HG03571 (cell line): ENCODE data around the gene NCKAP5L.
"Not testable (repeated sequence)": the region's sequence is repeated elsewhere in the genome, so short reads cannot be mapped to it uniquely, and the experiment has no call there.

ENCODE experiments used
- ATAC-seq: cut with Tn5 transposase; IDR thresholded peaks from one replicate; pipeline ENCODE4 v1.9.1; 2021; ENCODE audit not compliant: unreplicated experiment

Gene NCKAP5L

GRCh38 chr12:49828133-49829091 is at the start of gene NCKAP5L:
Gene NCKAP5L, minus strand, starts transcription at chr12:49828413. Its CDS starts 24,369 bp downstream, at chr12:49804044.
- ATAC-seq = peak; percentile 72

DNA sequence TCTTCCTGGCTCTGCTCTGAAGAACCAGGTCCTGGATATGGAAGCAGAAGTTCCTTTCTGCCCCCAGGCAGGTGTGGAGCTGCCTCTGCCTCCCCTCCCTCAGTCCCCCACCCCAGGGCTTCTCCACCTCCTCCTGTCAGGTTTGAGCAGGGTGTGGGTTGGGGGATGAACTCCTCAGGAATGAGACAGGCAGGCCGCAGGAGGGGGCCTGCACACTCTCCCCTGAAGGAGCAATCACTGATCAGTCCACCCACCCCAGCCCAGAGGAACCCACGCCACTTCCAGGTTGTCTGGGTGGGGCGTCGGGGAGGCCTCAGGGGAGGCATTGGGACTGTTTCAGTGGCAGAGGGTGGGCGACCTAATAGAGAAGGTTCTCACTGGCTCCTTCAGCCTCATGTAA is 48.9 kb upstream of the NCKAP5L start:
- no peak for ATAC-seq

GRCh38 chr12:49876070-49876469 is 47.9 kb upstream of the NCKAP5L start:
- ATAC-seq = no peak

DNA sequence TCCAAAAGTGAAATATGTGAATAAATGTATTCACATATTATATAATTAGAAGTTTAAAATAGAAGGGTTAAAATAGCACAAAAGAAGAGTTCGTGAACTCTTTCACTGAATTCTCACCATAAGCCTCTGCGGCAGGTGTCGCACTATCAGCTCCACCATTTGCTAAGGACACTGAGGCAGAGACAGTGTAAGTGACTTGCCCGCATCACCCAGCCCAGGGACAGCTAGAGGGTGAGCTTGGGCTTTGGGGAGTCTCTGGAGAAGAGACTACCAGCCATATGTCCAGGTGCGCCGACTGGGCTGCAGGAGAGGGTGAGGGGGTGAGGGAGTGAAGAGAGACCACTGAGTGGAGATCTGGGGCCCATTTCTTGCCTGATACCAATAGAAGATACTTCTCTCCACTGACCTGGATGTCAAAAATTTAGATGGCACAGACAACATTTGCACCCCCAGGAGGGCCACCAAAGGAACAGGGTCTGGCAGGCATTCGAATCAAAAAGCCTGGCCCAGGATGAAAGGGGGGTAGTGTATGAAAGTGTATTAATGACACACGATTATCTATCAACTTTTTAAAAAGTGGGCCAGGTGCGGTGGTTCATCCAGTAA is 47.0 kb upstream of the NCKAP5L start:
- no peak for ATAC-seq

DNA sequence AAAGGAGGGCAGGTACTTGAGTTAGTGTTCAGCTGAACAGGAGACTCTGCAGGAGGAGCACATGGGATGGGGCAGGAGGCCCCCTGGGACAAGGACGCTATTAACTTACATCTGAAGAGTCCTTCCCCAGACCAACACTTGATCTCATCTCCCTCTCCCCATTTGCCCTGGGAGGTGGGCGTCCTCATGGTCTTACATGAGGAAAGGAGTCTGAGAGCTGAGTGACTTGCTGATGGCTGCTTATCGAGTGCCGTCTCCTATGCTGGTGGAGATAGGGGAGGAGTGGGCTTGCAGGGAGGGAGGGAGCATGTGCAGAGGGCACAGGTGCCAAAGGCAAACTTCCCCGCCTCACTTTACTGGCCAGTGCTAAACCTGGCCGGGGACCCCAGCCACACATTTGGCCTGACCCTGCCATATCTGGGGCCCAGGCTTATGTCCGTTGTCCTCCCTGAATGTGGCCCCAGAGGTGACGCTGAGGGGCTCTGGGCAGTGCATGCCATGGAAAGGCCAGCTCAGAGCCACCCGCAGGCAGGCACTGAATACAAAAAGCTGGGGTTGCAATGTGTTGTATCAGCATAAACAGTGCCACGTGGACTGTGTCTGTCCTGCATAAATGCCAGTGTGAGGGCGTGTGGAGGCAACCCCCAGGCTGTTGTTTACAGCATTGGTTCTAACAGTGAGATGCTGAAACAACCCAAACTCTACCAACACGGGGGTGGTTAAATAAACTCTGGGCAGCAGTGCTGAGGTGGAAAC is 46.1 kb upstream of the NCKAP5L start:
- no peak for ATAC-seq

DNA sequence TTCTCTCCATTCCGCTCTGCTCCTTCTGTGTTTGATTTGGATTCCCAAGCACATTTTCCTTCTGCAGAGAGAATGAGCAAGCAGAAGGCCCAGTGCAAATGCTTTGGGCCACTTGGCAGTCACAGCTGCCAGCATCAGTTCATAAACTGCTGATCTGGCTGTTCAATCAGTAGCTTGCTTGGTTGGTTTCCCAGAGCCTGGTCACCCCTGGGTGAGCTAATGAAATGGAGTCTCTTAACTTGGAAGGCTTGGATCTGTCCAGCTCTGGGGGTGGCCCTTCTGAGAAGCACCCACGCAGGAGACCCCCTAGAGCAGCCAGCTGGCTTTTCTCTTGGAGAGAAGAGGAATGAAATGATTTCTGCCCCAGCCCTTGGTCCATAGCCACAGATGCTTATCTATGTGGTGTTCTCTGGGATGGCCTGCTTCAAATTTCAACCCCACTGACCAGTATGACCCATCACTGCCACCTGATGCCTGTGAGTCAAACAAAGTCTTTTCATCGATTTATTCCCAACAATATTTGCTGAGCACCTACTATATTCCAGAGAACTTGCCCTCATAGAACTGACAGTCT is 45.2 kb upstream of the NCKAP5L start:
- no peak for ATAC-seq

GRCh38 chr12:49872781-49873181 is 44.6 kb upstream of the NCKAP5L start:
- ATAC-seq = no peak

- no peak for ATAC-seq
Measured at GRCh38 chr12:49872381-49872780, 44.2 kb upstream of the NCKAP5L start.

DNA sequence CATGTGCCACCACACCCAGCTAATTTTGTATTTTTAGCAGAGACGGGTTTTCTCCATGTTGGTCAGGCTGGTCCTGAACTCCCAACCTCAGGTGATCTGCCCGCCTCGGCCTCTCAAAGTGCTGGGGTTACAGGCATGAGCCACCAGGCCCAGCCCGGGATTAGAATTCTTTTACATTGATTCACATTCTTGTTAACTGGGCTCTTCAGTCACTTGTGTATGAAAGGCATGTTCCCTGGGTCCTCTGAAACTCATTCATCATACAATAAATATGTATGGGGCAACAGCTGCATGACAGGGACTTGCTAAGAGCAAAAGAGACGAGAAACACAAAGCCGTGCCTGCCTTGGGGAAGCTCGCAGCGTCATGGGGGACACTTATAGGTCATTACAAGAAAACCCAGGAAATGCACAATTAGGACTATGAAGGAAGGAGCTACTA is 43.6 kb upstream of the NCKAP5L start:
- ATAC-seq = not testable (repeated sequence)

DNA sequence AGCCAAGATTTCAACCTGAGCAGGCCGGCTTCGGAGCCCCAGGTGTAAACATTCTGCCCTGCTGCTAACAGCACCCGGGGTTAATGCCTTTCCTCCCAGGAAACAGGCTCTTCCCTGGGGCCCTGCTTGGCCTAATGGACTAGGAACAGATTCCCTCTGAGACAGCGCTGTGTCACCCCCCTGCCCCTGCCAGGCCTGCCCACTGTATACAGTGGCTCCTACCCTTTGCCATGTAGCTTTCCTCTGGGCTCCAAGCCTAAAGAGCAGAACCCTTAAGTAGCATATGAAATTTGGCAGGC is 43.0 kb upstream of the NCKAP5L start:
- no peak for ATAC-seq

GRCh38 chr12:49870501-49871262 is 42.5 kb upstream of the NCKAP5L start:
- ATAC-seq = no peak

DNA sequence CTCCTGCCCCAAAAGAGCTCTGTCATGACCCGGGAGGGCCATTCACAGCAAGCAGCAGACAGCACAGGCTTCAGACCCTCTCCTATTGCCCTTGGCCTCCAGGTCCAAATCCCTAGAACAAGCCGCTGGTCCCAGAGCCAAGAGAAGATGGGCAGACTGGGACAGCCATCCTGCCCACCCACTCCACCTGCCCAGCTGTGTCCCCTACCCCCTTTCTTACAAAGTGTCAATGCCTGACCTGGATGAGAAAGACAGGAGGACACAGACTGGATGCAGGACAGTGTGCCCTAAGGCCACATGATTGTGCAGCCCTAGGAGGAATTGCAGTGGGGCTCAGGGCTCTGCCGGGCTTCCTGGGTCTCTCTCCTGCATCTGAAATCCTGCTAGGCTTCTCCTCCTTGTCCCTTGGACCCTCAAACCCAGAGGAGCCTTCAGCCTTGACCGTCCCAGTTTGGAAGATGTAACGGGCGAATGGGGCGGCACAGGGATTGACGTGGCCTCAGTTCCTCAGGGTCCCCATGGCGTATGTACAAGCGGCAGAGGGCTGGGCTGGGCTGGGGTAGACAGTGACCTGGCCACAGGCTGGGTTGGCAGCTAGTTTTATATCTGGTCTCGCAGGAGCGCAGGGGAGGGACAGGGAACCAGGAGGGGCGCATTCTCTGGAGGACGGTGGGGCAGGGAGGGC is 41.7 kb upstream of the NCKAP5L start:
- ATAC-seq = no peak

- ATAC-seq = no peak
Measured at GRCh38 chr12:49868952-49869815, 41.0 kb upstream of the NCKAP5L start.

DNA sequence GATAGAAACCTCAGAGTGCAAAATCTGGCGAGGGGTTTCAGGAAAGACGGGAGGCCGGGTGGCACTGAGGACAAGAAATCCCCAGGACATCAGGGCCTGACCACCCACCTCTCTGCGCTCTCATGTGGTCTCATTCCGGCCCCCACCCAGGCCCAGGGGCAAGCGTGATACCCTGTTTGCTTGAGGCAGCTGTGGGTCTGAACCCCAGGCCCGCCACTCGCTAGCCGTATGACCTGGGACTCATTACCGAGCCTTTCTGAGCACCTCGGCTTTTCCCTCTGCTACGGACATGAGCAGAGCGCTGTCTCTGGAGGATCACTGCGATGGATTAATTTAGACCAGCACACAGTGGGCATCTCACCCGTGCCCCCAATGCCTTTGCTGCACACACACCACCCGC is 40.2 kb upstream of the NCKAP5L start:
- no peak for ATAC-seq

DNA sequence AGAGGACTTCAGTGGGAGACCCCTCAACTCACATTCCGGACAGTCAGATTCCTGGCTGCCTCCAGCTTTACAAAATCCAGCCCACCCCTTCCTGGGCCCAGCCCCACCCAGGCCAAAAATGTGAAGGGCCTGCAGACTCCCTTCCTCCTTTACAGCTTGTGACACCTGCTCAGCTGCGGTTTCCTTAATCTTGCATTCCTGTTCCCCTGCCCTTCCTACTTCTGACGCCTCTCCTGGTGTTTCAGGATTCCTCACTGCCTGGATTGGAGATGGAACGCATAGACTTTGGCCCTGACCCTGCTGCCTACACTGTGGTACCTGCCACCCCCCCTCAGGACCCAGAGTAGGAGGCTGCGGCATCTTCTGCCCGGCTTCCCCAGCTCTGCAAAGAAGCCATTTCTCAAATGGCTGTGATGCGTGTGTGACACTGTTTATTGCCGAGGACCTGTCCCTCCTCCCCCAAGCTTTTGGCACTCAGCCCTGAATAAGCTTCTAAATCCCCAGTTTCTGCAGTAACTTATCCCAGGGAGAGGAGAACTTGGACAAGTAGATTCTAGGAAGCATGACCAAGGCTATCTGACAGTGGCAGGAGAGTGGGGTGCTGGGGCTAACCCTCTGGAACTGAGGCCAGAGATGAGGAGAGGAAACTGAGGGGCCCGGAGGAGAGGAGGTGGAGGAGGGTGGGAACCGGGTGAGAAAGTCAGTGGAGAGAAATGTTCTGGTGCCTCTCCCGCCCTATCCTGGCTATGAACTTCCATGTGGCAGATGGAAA is 39.5 kb upstream of the NCKAP5L start:
- no peak for ATAC-seq

DNA sequence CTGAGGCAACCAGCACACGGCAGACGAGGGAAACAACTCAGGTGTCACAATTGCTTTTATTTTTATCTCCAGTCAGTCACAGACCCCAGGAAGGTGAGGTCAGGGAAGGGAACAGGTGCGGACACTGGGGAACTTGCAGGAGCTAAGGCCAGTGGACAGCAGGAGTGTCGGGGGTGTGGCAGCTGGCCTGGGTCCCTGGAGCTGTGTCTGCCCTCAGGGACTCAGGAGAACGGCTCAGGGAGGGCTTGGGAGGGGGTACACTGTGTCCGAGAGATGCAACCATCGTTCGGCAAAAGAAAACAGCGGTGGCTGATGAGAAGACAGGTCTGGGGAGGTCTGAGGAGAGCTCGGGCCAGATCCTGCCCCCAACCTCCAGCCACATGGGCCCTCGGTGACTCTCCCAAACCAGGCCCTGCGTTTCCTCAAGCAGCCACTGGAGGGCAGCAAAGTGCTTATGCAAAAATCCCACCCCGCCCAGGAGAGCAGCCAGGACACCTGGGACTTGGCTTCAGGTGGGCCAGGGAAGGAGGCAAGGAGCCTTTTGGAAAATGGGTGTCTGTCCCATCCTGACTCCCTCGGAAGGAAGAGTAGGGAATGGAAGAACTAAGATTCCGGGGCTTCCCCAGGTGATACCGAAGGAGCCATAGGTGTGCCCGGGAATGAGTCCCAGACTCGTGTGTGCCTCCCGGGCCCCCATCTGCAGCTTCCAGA is 38.8 kb upstream of the NCKAP5L start:
- ATAC-seq = no peak

GRCh38 chr12:49865782-49866135 is 37.5 kb upstream of the NCKAP5L start:
- ATAC-seq = no peak
